SK-N-SH (cell line): Measurements from ENCODE around the gene SLC28A3. TPM values are rescaled to one million over a fixed set of nuclear protein-coding genes. Genes with fewer than 3 reads are reported as not detected.

Source experiments
- CTCF ChIA-PET: fragments of 300-600, 350-600 bp; formaldehyde crosslinking; extraction: SDS; loops from one replicate; lab custom pipeline; 2021; lab: Yijun Ruan, JAX
- POLR2A ChIA-PET: fragments of 350-600 bp; sonication (Branson Sonifier 250); formaldehyde crosslinking; extraction: SDS; loops from one replicate; lab custom pipeline; 2020; ENCODE audit warnings: antibody characterized with exemption, inconsistent platforms; lab: Yijun Ruan, JAX
- DNase-seq: peaks from one replicate; pipeline ENCODE4 v3.0.0; 2012
- H2AFZ ChIP-seq: fragments of 200-600 bp; sonication (generic); 2 replicates; pipeline ENCODE4 v1.8.1; 2016; ENCODE audit warnings: antibody characterized with exemption, mild to moderate bottlenecking, low read depth
- H3F3A ChIP-seq: fragments of 200-600 bp; sonication (generic); replicated peaks from 2 replicates; pipeline ENCODE3; 2016; ENCODE audit warnings: antibody characterized with exemption, mild to moderate bottlenecking; ENCODE audit not compliant: insufficient read depth
- H3K27ac ChIP-seq, 2 experiments: fragments of 200-500 bp in 1 of 2; fragments of 200-600 bp in 1 of 2; sonication (Bioruptor generic) in 1 of 2; sonication (generic), shearing (Covaris generic) in 1 of 2; 2 replicates each; pipeline versions ENCODE4 v1.5.1 to v1.6.1; 2014 to 2016; ENCODE audit warnings: low read depth in 2 of 2, inconsistent platforms in 1 of 2, low read length in 1 of 2, mild to moderate bottlenecking in 1 of 2, mixed read lengths in 1 of 2
- H3K27me3 ChIP-seq: fragments of 200-600 bp; sonication (generic), shearing (Covaris generic); 2 replicates; pipeline ENCODE4 v1.6.1; 2016; ENCODE audit warnings: mixed run types; ENCODE audit not compliant: insufficient read depth
- H3K36me3 ChIP-seq, 2 experiments: fragments of 200-500 bp in 1 of 2; fragments of 200-600 bp in 1 of 2; sonication (Bioruptor generic) in 1 of 2; sonication (generic) in 1 of 2; replicated peaks in 1 of 2; 2 replicates each; pipeline versions ENCODE3 to v1.5.1; 2014 to 2016; ENCODE audit warnings: low read length in 1 of 2, mild to moderate bottlenecking in 1 of 2; ENCODE audit not compliant: insufficient read depth in 2 of 2, control insufficient read depth in 1 of 2
- H3K4me1 ChIP-seq, 2 experiments: fragments of 200-500 bp in 1 of 2; fragments of 200-600 bp in 1 of 2; sonication (Bioruptor generic) in 1 of 2; sonication (generic), shearing (Covaris generic) in 1 of 2; 2 replicates each; pipeline versions ENCODE4 v1.5.1 to v1.6.1; 2014 to 2016; ENCODE audit warnings: low read depth in 1 of 2, low read length in 1 of 2, mixed run types in 1 of 2; ENCODE audit not compliant: insufficient read depth in 2 of 2, control insufficient read depth in 1 of 2
- H3K4me2 ChIP-seq: fragments of 200-600 bp; sonication (generic), shearing (Covaris generic); 2 replicates; pipeline ENCODE4 v1.6.1; 2017; ENCODE audit warnings: mixed run types
- H3K4me3 ChIP-seq, 2 experiments: fragments of 200-500 bp in 1 of 2; fragments of 200-600 bp in 1 of 2; sonication (Bioruptor generic) in 1 of 2; sonication (generic), shearing (Covaris generic) in 1 of 2; 2 replicates each; pipeline versions ENCODE4 v1.5.1 to v1.8.1; 2014 to 2016; ENCODE audit warnings: low read depth in 2 of 2, inconsistent platforms in 1 of 2, low read length in 1 of 2, mild to moderate bottlenecking in 1 of 2, mixed read lengths in 1 of 2, moderate library complexity in 1 of 2
- H3K79me2 ChIP-seq: fragments of 200-600 bp; sonication (generic); 2 replicates; pipeline ENCODE4 v1.8.1; 2017; ENCODE audit warnings: mild to moderate bottlenecking; ENCODE audit not compliant: insufficient read depth
- H3K9ac ChIP-seq: fragments of 200-600 bp; sonication (generic); 2 replicates; pipeline ENCODE4 v1.6.1; 2017; ENCODE audit warnings: mixed run types
- H3K9me2 ChIP-seq: fragments of 200-600 bp; sonication (generic); 2 replicates; pipeline ENCODE4 v1.6.1; 2017; ENCODE audit warnings: mixed run types
- H3K9me3 ChIP-seq: fragments of 200-600 bp; sonication (generic); 2 replicates; pipeline ENCODE4 v1.6.1; 2017; ENCODE audit warnings: mixed run types, mild to moderate bottlenecking, moderate library complexity
- H4K20me1 ChIP-seq: fragments of 200-600 bp; sonication (generic); 2 replicates; pipeline ENCODE4 v1.6.1; 2017; ENCODE audit warnings: mild to moderate bottlenecking, mixed run types; ENCODE audit not compliant: insufficient read depth
- EP300 ChIP-seq, 2 experiments: IDR thresholded peaks; 2 replicates each; pipeline versions ENCODE4 v1.4.0 to v1.6.1; 2012; ENCODE audit warnings: borderline replicate concordance in 1 of 2, low read depth in 1 of 2, low read length in 1 of 2
- EZH2phosphoT487 ChIP-seq: fragments of 200-600 bp; sonication (generic); IDR thresholded peaks from 2 replicates; pipeline ENCODE4 v1.6.1; 2017; ENCODE audit warnings: low read depth, mixed run types, mild to moderate bottlenecking, antibody characterized with exemption, moderate library complexity, borderline replicate concordance
- FOXJ3 ChIP-seq: sonication (generic); formaldehyde crosslinking; IDR thresholded peaks from 2 replicates; pipeline ENCODE4 v1.5.1; 2020; ENCODE audit warnings: mild to moderate bottlenecking, missing genetic modification reagents
- GABPA ChIP-seq: IDR thresholded peaks from 2 replicates; pipeline ENCODE4 v1.4.0; 2012; ENCODE audit warnings: low read depth, mild to moderate bottlenecking
- GATA2 ChIP-seq: sonication (generic); formaldehyde crosslinking; IDR thresholded peaks from 2 replicates; pipeline ENCODE4 v1.5.0; 2020; ENCODE audit warnings: mild to moderate bottlenecking, missing genetic modification reagents
- JUND ChIP-seq: IDR thresholded peaks from 2 replicates; pipeline ENCODE4 v1.4.0; 2012
- NFIC ChIP-seq: IDR thresholded peaks from 2 replicates; pipeline ENCODE4 v1.4.0; 2012; ENCODE audit warnings: borderline replicate concordance
- NRF1 ChIP-seq: IDR thresholded peaks from 2 replicates; pipeline ENCODE4 v1.6.1; 2012; ENCODE audit warnings: low read depth, mild to moderate bottlenecking, low read length
- POLR2AphosphoS5 ChIP-seq: IDR thresholded peaks from 2 replicates; pipeline ENCODE4 v1.6.1; 2012; ENCODE audit warnings: low read depth, low read length
- RAD21 ChIP-seq: IDR thresholded peaks from 2 replicates; pipeline ENCODE4 v1.6.1; 2012; ENCODE audit warnings: mild to moderate bottlenecking, low read length
- RCOR1 ChIP-seq: fragments of 150-350 bp; IDR thresholded peaks from 2 replicates; pipeline ENCODE4 v1.6.1; 2017; ENCODE audit warnings: antibody characterized with exemption, low read length
- RFX5 ChIP-seq: IDR thresholded peaks from 2 replicates; pipeline ENCODE4 v1.6.1; 2012; ENCODE audit warnings: mild to moderate bottlenecking, improper control_type of control experiment, low read length
- RXRA ChIP-seq: IDR thresholded peaks from 2 replicates; pipeline ENCODE4 v1.4.0; 2012; ENCODE audit warnings: low read depth, mild to moderate bottlenecking, borderline replicate concordance
- SIN3A ChIP-seq: IDR thresholded peaks from 2 replicates; pipeline ENCODE4 v1.6.1; 2012; ENCODE audit warnings: low read depth, mild to moderate bottlenecking, low read length, moderate library complexity, borderline replicate concordance
- TCF12 ChIP-seq: IDR thresholded peaks from 2 replicates; pipeline ENCODE4 v1.4.0; 2012
- USF2 ChIP-seq: fragments of 150-350 bp; IDR thresholded peaks from 2 replicates; pipeline ENCODE4 v1.6.1; 2017; ENCODE audit warnings: antibody characterized with exemption, low read length, low read depth, borderline replicate concordance
- ZBTB33 ChIP-seq: IDR thresholded peaks from 2 replicates; pipeline ENCODE4 v1.4.0; 2012; ENCODE audit warnings: low read depth, borderline replicate concordance
- WGBS: methylation state at CpG from one replicate; pipeline ENCODE4 v1.1.6; 2017; ENCODE audit warnings: low lambda C conversion rate; 5-methylcytosine and 5-hydroxymethylcytosine counted together
- polyA plus RNA-seq, 3 experiments: library from polyadenylated mRNA; depleted of rRNA; stranded (reverse); fragments of >200 nt; gene quantifications; 2 replicates each; pipeline ENCODE4 v1.2.3, GENCODE V29; 2012
- TF ChIP-seq, protein P1 (sequence below): IDR thresholded peaks from 2 replicates; pipeline ENCODE4 v1.4.0; 2012; ENCODE audit warnings: low read depth, borderline replicate concordance
- TF ChIP-seq, protein P2 (sequence below): fragments of 200-600 bp; sonication (generic); IDR thresholded peaks from 2 replicates; pipeline ENCODE4 v1.6.1; 2017; ENCODE audit warnings: antibody characterized with exemption, mild to moderate bottlenecking, moderate library complexity
- TF ChIP-seq, protein P3 (sequence below): IDR thresholded peaks from 2 replicates; pipeline ENCODE4; 2012

The SLC28A3 gene
- polyA plus RNA-seq, 1 of the 3 experiments (the other 2 are of a cell fraction) = 0.23 TPM

- CTCF ChIA-PET = interaction anchor here (5.0 kb wide), 1 partner anchor 15 kb away, joined by 26 read pairs; no protein-coding TSS in a partner anchor
- Histone ChIP-seq H3K4me3 (no peak overlapping the region), H3K9ac (no peak overlapping the region), H3F3A (no peaks in the 10 kb centered on the region), H3K79me2 (no peaks in the 10 kb centered on the region), H2AFZ (no peak overlapping the region), H4K20me1 (no peaks in the 10 kb centered on the region), H3K4me2 (no peak overlapping the region), H3K27me3 (no peaks in the 10 kb centered on the region; the same call in 1 of the 2 replicates), H3K4me1 (peaks cover 0 to 2% of the 10 kb centered on the region in 2 experiments; a peak in 1 of 4 replicates), H3K27ac (no peak overlapping the region), H3K36me3 (no peaks in the 10 kb centered on the region), H3K9me3 (no peaks in the 10 kb centered on the region), H3K9me2 (no peaks in the 10 kb centered on the region)
- 53% methylated on average over 3 of the region's 3 CpGs for WGBS
- POLR2A ChIA-PET = no interaction called here
- DNase-seq = no peak
- no peak for TF ChIP-seq RXRA
- TF ChIP-seq, protein P1, sequence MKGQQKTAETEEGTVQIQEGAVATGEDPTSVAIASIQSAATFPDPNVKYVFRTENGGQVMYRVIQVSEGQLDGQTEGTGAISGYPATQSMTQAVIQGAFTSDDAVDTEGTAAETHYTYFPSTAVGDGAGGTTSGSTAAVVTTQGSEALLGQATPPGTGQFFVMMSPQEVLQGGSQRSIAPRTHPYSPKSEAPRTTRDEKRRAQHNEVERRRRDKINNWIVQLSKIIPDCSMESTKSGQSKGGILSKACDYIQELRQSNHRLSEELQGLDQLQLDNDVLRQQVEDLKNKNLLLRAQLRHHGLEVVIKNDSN = no peak
- no peak for TF ChIP-seq GATA2 (CRISPR knock-in tag)
- TF ChIP-seq POLR2AphosphoS5 = no peak
- TF ChIP-seq, protein P2, sequence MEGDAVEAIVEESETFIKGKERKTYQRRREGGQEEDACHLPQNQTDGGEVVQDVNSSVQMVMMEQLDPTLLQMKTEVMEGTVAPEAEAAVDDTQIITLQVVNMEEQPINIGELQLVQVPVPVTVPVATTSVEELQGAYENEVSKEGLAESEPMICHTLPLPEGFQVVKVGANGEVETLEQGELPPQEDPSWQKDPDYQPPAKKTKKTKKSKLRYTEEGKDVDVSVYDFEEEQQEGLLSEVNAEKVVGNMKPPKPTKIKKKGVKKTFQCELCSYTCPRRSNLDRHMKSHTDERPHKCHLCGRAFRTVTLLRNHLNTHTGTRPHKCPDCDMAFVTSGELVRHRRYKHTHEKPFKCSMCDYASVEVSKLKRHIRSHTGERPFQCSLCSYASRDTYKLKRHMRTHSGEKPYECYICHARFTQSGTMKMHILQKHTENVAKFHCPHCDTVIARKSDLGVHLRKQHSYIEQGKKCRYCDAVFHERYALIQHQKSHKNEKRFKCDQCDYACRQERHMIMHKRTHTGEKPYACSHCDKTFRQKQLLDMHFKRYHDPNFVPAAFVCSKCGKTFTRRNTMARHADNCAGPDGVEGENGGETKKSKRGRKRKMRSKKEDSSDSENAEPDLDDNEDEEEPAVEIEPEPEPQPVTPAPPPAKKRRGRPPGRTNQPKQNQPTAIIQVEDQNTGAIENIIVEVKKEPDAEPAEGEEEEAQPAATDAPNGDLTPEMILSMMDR = no peak
- TF ChIP-seq USF2 = no peak
- TF ChIP-seq GABPA = no peak
- no peak for TF ChIP-seq EZH2phosphoT487
These were observed 42.6 kb upstream of the SLC28A3 start for GRCh38 chr9:84383178-84383577.

- no peaks in the 10 kb centered on the region for H3K79me2 ChIP-seq
- no peak overlapping the region for H2AFZ ChIP-seq
- H3K9me2 ChIP-seq = no peaks in the 10 kb centered on the region
- no peak overlapping the region for H3K4me3 ChIP-seq
- H3K4me2 ChIP-seq = no peak overlapping the region
- CTCF ChIA-PET = no interaction called here
- H3K9me3 ChIP-seq = no peaks in the 10 kb centered on the region
- no peaks in the 10 kb centered on the region for H3K36me3 ChIP-seq
- POLR2A ChIA-PET = no interaction called here
- no peaks in the 10 kb centered on the region for H4K20me1 ChIP-seq
- H3K27ac ChIP-seq = no peak overlapping the region
- 37% methylated on average over 6 of the region's 6 CpGs for WGBS
- TF ChIP-seq POLR2AphosphoS5 = no peak
- TF ChIP-seq TCF12 = no peak
- no peak for TF ChIP-seq JUND
- no peak for TF ChIP-seq RCOR1
- TF ChIP-seq ZBTB33 = no peak
- TF ChIP-seq, protein P3, sequence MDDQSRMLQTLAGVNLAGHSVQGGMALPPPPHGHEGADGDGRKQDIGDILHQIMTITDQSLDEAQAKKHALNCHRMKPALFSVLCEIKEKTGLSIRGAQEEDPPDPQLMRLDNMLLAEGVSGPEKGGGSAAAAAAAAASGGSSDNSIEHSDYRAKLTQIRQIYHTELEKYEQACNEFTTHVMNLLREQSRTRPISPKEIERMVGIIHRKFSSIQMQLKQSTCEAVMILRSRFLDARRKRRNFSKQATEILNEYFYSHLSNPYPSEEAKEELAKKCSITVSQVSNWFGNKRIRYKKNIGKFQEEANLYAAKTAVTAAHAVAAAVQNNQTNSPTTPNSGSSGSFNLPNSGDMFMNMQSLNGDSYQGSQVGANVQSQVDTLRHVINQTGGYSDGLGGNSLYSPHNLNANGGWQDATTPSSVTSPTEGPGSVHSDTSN = no peak
- TF ChIP-seq RAD21 = no peak
- no peak for TF ChIP-seq RXRA
- TF ChIP-seq GATA2 (CRISPR knock-in tag) = no peak
- TF ChIP-seq USF2 = no peak
- TF ChIP-seq GABPA = no peak
- TF ChIP-seq FOXJ3 (CRISPR knock-in tag) = no peak
- TF ChIP-seq EP300 (IDR thresholded peaks at IDR 0.05; ENCODE audit: borderline replicate concordance in 1 of 2, low read depth in 1 of 2, low read length in 1 of 2) = no peak
- no peak for TF ChIP-seq EZH2phosphoT487
- no peak for TF ChIP-seq NRF1
- no peak for TF ChIP-seq RFX5
- no peak for TF ChIP-seq SIN3A
- TF ChIP-seq NFIC = no peak
- H3K27me3 ChIP-seq = no peaks in the 10 kb centered on the region; the same call in 1 of the 2 replicates
- H3K4me1 ChIP-seq = peaks cover 0 to 2% of the 10 kb centered on the region in 2 experiments; a peak in 1 of 4 replicates
- no peak for DNase-seq
- no peaks in the 10 kb centered on the region for H3F3A ChIP-seq
- no peak overlapping the region for H3K9ac ChIP-seq
These were observed 42.2 kb upstream of the SLC28A3 start for GRCh38 chr9:84382720-84383119.
